Prostate gland (tissue), 2 donors: ENCODE results near the gene EDDM13.

Experiments used
- POLR2A ChIP-seq: fragments of 450-650 bp; IDR thresholded peaks from one replicate; pipeline ENCODE4 v1.6.1; 2016; ENCODE audit warnings: antibody characterized with exemption, mild to moderate bottlenecking
- POLR2AphosphoS5 ChIP-seq: sonication (generic); formaldehyde crosslinking; IDR thresholded peaks from one replicate; pipeline ENCODE4 v1.6.1; 2017; ENCODE audit warnings: antibody characterized with exemption
- TF ChIP-seq, protein P1 (sequence below), 4 experiments: fragments of 200-600 bp in 2 of 4; fragments of 450-650 bp in 2 of 4; sonication (generic) in 2 of 4; IDR thresholded peaks; 1 replicate in 3 of 4; 2 replicates in 1 of 4; pipeline ENCODE4 v1.5.1; 2016 to 2019; ENCODE audit warnings: antibody characterized with exemption in 4 of 4, mild to moderate bottlenecking in 2 of 4, moderate library complexity in 2 of 4

DNA sequence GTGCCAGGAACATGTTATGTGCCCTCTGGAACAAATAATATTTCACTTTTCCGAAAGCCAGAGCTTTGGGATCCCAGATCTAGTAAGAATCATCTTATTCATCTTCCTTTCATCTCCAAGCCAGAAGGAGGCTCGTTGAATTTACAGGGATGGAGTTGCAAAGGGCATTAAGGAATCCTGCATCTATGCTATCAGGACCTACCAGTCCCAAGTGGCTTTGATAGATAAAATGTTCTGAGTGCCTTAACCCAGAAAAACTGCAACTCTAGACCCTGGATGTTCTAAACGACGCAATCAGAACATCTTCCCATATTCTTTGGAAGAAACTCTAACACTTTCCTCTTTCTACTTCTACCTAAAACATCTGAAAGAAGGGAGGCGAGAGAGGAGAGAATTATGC lies 9.2 kb upstream of the EDDM13 start:
- TF ChIP-seq POLR2AphosphoS5 (no peak), POLR2A (no peak)
- TF ChIP-seq, protein P1, sequence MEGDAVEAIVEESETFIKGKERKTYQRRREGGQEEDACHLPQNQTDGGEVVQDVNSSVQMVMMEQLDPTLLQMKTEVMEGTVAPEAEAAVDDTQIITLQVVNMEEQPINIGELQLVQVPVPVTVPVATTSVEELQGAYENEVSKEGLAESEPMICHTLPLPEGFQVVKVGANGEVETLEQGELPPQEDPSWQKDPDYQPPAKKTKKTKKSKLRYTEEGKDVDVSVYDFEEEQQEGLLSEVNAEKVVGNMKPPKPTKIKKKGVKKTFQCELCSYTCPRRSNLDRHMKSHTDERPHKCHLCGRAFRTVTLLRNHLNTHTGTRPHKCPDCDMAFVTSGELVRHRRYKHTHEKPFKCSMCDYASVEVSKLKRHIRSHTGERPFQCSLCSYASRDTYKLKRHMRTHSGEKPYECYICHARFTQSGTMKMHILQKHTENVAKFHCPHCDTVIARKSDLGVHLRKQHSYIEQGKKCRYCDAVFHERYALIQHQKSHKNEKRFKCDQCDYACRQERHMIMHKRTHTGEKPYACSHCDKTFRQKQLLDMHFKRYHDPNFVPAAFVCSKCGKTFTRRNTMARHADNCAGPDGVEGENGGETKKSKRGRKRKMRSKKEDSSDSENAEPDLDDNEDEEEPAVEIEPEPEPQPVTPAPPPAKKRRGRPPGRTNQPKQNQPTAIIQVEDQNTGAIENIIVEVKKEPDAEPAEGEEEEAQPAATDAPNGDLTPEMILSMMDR (IDR thresholded peaks at IDR 0.05) = no peak
